ENCODE results near the gene NPW. TPM values are rescaled to one million over a fixed set of nuclear protein-coding genes. Genes with fewer than 3 reads are reported as not detected.

Gene NPW
- polyA plus RNA-seq, 1 experiment, result 0.66 TPM

- H3K4me3 ChIP-seq (ENCODE audit: low read depth, low read length), result no peak overlapping the region
- H3K27ac ChIP-seq (ENCODE audit: low read depth, low read length), result no peak overlapping the region
- H3K9me3 ChIP-seq (ENCODE audit: control insufficient read depth, insufficient read depth, low read length), result no peaks in the 10 kb centered on the region; the same call in 1 of the 2 replicates
- no peaks in the 10 kb centered on the region for H3K27me3 ChIP-seq (ENCODE audit: control insufficient read depth, insufficient read depth, low read length)
- ChIA-PET CTCF (no interaction called here), POLR2A (no interaction called here)
- TF ChIP-seq CTCF (IDR thresholded peaks at IDR 0.05; ENCODE audit: low read depth, low read length), result no peak
- no peak for DNase-seq (ENCODE audit: low read depth, low spot score)
Observed at GRCh38 chr16:2042986-2043666, 23.5 kb downstream of the NPW start.

GRCh38 chr16:2043667-2044451 lies 24.3 kb downstream of the NPW start:
- CTCF ChIA-PET, result interaction anchor here (1.5 kb wide), 1 partner anchor 97 kb away, joined by 4 read pairs; no protein-coding TSS in a partner anchor
- no peak overlapping the region for H3K4me3 ChIP-seq (ENCODE audit: low read depth, low read length)
- H3K27ac ChIP-seq (ENCODE audit: low read depth, low read length), result no peak overlapping the region
- no peaks in the 10 kb centered on the region for H3K27me3 ChIP-seq (ENCODE audit: control insufficient read depth, insufficient read depth, low read length)
- no peaks in the 10 kb centered on the region; the same call in 1 of the 2 replicates for H3K9me3 ChIP-seq (ENCODE audit: control insufficient read depth, insufficient read depth, low read length)
- POLR2A ChIA-PET, result no interaction called here
- DNase-seq (ENCODE audit: low read depth, low spot score), result no peak
- TF ChIP-seq CTCF (IDR thresholded peaks at IDR 0.05; ENCODE audit: low read depth, low read length), result no peak

- no peak overlapping the region for H3K4me3 ChIP-seq (ENCODE audit: low read depth, low read length)
- no peak for DNase-seq (ENCODE audit: low read depth, low spot score)
- ChIA-PET POLR2A (no interaction called here), CTCF (interaction anchor here (1.5 kb wide), 1 partner anchor 97 kb away, joined by 4 read pairs; no protein-coding TSS in a partner anchor)
- H3K9me3 ChIP-seq (ENCODE audit: control insufficient read depth, insufficient read depth, low read length), result no peaks in the 10 kb centered on the region; the same call in 1 of the 2 replicates
- TF ChIP-seq CTCF (IDR thresholded peaks at IDR 0.05; ENCODE audit: low read depth, low read length), result no peak
- H3K27ac ChIP-seq (ENCODE audit: low read depth, low read length), result peak overlapping the region; percentile 11
- no peaks in the 10 kb centered on the region for H3K27me3 ChIP-seq (ENCODE audit: control insufficient read depth, insufficient read depth, low read length)
Observed at GRCh38 chr16:2044541-2044940, 25.0 kb downstream of the NPW start.

- TF ChIP-seq CTCF (IDR thresholded peaks at IDR 0.05; ENCODE audit: low read depth, low read length), result no peak
- Histone ChIP-seq H3K4me3 (ENCODE audit: low read depth, low read length) (no peak overlapping the region; the same call in 1 of the 2 replicates), H3K27me3 (ENCODE audit: control insufficient read depth, insufficient read depth, low read length) (no peaks in the 10 kb centered on the region), H3K27ac (ENCODE audit: low read depth, low read length) (no peak overlapping the region), H3K9me3 (ENCODE audit: control insufficient read depth, insufficient read depth, low read length) (no peaks in the 10 kb centered on the region; the same call in 1 of the 2 replicates)
- POLR2A ChIA-PET, result no interaction called here
- CTCF ChIA-PET, result interaction anchor here (0.9 to 4.0 kb wide), 3 partner anchors 24 to 95 kb away, joined by 3 to 19 read pairs (median 5); no protein-coding TSS in a partner anchor
- no peak for DNase-seq (ENCODE audit: low read depth, low spot score)
Observed at GRCh38 chr16:2045965-2046892, 26.6 kb downstream of the NPW start.

All from AG04450 (cell line).